HG03575 (cell line): ENCODE measurements around the gene MPC1.
"Not testable (repeated sequence)": the region's sequence is repeated elsewhere in the genome, so short reads cannot be mapped to it uniquely, and the experiment has no call there.

ENCODE experiments used
- ATAC-seq: cut with Tn5 transposase; IDR thresholded peaks from one replicate; pipeline ENCODE4 v1.9.1; 2021; ENCODE audit not compliant: unreplicated experiment, insufficient number of reproducible peaks, low FRiP score; ENCODE audit errors: extremely low read depth

The MPC1 gene

GRCh38 chr6:166387098-166387497 is 4.4 kb upstream of the MPC1 start:
- ATAC-seq: not testable (repeated sequence)

GRCh38 chr6:166386111-166386510 is 3.4 kb upstream of the MPC1 start:
- ATAC-seq: no peak

- not testable (repeated sequence) for ATAC-seq
Measured at GRCh38 chr6:166383802-166384363, 1.1 kb upstream of the MPC1 start.

- no peak for ATAC-seq
Measured at GRCh38 chr6:166382500-166382932, 224 bp downstream of the MPC1 start.

GRCh38 chr6:166381733-166382499 is 824 bp downstream of the MPC1 start:
- ATAC-seq: no peak

GRCh38 chr6:166381381-166381732 is 1.4 kb downstream of the MPC1 start:
- ATAC-seq: no peak

GRCh38 chr6:166379800-166380199 is 2.9 kb downstream of the MPC1 start:
- ATAC-seq: no peak

- no peak for ATAC-seq
Measured at GRCh38 chr6:166379103-166379586, 3.6 kb downstream of the MPC1 start.

GRCh38 chr6:166377721-166378120 is 5.0 kb downstream of the MPC1 start:
- no peak for ATAC-seq

GRCh38 chr6:166375013-166375412 is 7.7 kb downstream of the MPC1 start:
- ATAC-seq: no peak

- no peak for ATAC-seq
Measured at GRCh38 chr6:166370489-166370888, 12.3 kb downstream of the MPC1 start.

- ATAC-seq: no peak
Measured at GRCh38 chr6:166369782-166370181, 13.0 kb downstream of the MPC1 start.

- ATAC-seq: no peak
Measured at GRCh38 chr6:166366921-166367320, 15.8 kb downstream of the MPC1 start.

- no peak for ATAC-seq
Measured at GRCh38 chr6:166365806-166366205, 16.9 kb downstream of the MPC1 start.

- no peak for ATAC-seq
Measured at GRCh38 chr6:166365221-166365620, 17.5 kb downstream of the MPC1 start.

- no peak for ATAC-seq
Measured at GRCh38 chr6:166364456-166364855, 18.3 kb downstream of the MPC1 start.

GRCh38 chr6:166362427-166362826 is 20.3 kb downstream of the MPC1 start:
- not testable (repeated sequence) for ATAC-seq

GRCh38 chr6:166361077-166361429 is 21.7 kb downstream of the MPC1 start:
- no peak for ATAC-seq

- ATAC-seq: no peak
Measured at GRCh38 chr6:166360243-166361076, 22.3 kb downstream of the MPC1 start.

- ATAC-seq: no peak
Measured at GRCh38 chr6:166355552-166355951, 27.2 kb downstream of the MPC1 start.
